NB4 (cell line): Measurements from ENCODE around the gene TMEM30A.

Experiments used
- POLR2A ChIP-seq: IDR thresholded peaks from 2 replicates; pipeline ENCODE4 v1.6.1; 2011; ENCODE audit warnings: mild to moderate bottlenecking; ENCODE audit not compliant: insufficient read length; ENCODE audit errors: extremely low read depth
- TF ChIP-seq, protein P1 (sequence below): IDR thresholded peaks from one replicate; pipeline ENCODE4 v1.5.1; 2012; ENCODE audit warnings: low read depth, low read length
- TF ChIP-seq, protein P2 (sequence below): IDR thresholded peaks from 2 replicates; pipeline ENCODE4 v1.6.1; 2011; ENCODE audit warnings: low read depth, low read length

DNA sequence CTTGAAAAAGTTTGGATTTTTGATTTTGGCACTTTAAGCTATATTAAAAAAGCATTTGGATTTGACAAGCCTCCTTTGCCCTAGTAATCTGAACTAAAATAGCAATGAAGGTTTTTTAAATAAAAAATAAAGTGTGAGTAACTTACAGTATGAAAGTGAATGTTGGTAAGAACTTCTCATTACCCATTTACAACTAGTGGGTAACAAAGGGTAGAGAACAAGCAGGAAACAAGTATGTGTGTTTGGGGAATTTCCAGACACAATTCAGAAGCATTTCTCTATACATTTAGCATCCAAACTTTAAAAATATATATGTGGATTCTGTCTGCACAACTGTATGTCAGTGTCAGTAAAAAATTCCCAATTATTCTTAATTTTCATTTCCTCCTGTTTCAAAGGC, 2.9 kb downstream of the TMEM30A start:
- TF ChIP-seq, protein P1, sequence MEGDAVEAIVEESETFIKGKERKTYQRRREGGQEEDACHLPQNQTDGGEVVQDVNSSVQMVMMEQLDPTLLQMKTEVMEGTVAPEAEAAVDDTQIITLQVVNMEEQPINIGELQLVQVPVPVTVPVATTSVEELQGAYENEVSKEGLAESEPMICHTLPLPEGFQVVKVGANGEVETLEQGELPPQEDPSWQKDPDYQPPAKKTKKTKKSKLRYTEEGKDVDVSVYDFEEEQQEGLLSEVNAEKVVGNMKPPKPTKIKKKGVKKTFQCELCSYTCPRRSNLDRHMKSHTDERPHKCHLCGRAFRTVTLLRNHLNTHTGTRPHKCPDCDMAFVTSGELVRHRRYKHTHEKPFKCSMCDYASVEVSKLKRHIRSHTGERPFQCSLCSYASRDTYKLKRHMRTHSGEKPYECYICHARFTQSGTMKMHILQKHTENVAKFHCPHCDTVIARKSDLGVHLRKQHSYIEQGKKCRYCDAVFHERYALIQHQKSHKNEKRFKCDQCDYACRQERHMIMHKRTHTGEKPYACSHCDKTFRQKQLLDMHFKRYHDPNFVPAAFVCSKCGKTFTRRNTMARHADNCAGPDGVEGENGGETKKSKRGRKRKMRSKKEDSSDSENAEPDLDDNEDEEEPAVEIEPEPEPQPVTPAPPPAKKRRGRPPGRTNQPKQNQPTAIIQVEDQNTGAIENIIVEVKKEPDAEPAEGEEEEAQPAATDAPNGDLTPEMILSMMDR: no peak
- TF ChIP-seq, protein P2, sequence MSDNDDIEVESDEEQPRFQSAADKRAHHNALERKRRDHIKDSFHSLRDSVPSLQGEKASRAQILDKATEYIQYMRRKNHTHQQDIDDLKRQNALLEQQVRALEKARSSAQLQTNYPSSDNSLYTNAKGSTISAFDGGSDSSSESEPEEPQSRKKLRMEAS: no peak
- TF ChIP-seq POLR2A: no peak
